ENCODE results near the gene SLC25A41. TPM values are rescaled to one million over a fixed set of nuclear protein-coding genes. Genes with fewer than 3 reads are reported as not detected.

SLC25A41 gene
- polyA plus RNA-seq, 1 donor from 2014 or later = 3.8 TPM

GRCh38 chr19:6476896-6477431 is 43.4 kb upstream of the SLC25A41 start:
- H3K79me2 ChIP-seq (replicated peaks; ENCODE audit: insufficient read depth, low read length) = no peaks in the 10 kb centered on the region
- H3K9ac ChIP-seq (ENCODE audit: low read length) = no peak overlapping the region
- no peak overlapping the region for H2AFZ ChIP-seq (ENCODE audit: low read depth, low read length)
- no peaks in the 10 kb centered on the region for H3K36me3 ChIP-seq (ENCODE audit: insufficient read depth, low read length)
- no peak overlapping the region for H3K4me2 ChIP-seq (ENCODE audit: low read length)
- no peaks in the 10 kb centered on the region for H3F3A ChIP-seq (ENCODE audit: insufficient read depth, low read length, poor library complexity, severe bottlenecking)
- peak overlapping the region; percentile 62 for H3K4me3 ChIP-seq (ENCODE audit: low read length)
- no peaks in the 10 kb centered on the region for H3K9me3 ChIP-seq (ENCODE audit: low read length)
- no peaks in the 10 kb centered on the region for H4K20me1 ChIP-seq (ENCODE audit: insufficient read depth)
- H3K27me3 ChIP-seq (ENCODE audit: insufficient read depth, low read depth, low read length) = peaks cover 17% of the 10 kb centered on the region
- no peak overlapping the region for H3K27ac ChIP-seq (ENCODE audit: low read length)
- TF ChIP-seq POLR2AphosphoS5 (IDR thresholded peaks at IDR 0.05) = no peak
- TF ChIP-seq MXI1 (conservative IDR thresholded peaks at IDR 0.05; ENCODE audit: poor library complexity, severe bottlenecking) = no peak
- H3K9me2 ChIP-seq (ENCODE audit: insufficient read depth, low read length) = no peaks in the 10 kb centered on the region

- peaks cover 17% of the 10 kb centered on the region for H3K27me3 ChIP-seq (ENCODE audit: insufficient read depth, low read depth, low read length)
- H3K79me2 ChIP-seq (replicated peaks; ENCODE audit: insufficient read depth, low read length) = no peaks in the 10 kb centered on the region
- H3K4me3 ChIP-seq (ENCODE audit: low read length) = peak overlapping the region; percentile 62
- H3K36me3 ChIP-seq (ENCODE audit: insufficient read depth, low read length) = no peaks in the 10 kb centered on the region
- no peak overlapping the region for H3K9ac ChIP-seq (ENCODE audit: low read length)
- H3K9me2 ChIP-seq (ENCODE audit: insufficient read depth, low read length) = no peaks in the 10 kb centered on the region
- H4K20me1 ChIP-seq (ENCODE audit: insufficient read depth) = no peaks in the 10 kb centered on the region
- no peak overlapping the region for H3K27ac ChIP-seq (ENCODE audit: low read length)
- TF ChIP-seq TAF1 (IDR thresholded peaks at IDR 0.05; ENCODE audit: low read depth) = no peak
- TF ChIP-seq EP300 (conservative IDR thresholded peaks at IDR 0.05; ENCODE audit: poor library complexity, severe bottlenecking) = no peak
- TF ChIP-seq CTCF (IDR thresholded peaks at IDR 0.05; ENCODE audit: poor library complexity, severe bottlenecking) = no peak
- no peak for TF ChIP-seq POLR2AphosphoS5 (IDR thresholded peaks at IDR 0.05)
- TF ChIP-seq SMC3 (conservative IDR thresholded peaks at IDR 0.05; ENCODE audit: poor library complexity) = no peak
- TF ChIP-seq REST (IDR thresholded peaks at IDR 0.05; ENCODE audit: borderline replicate concordance) = no peak
- TF ChIP-seq EZH2 (IDR thresholded peaks at IDR 0.05; ENCODE audit: borderline replicate concordance, insufficient read depth, low read length, poor library complexity, severe bottlenecking) = no peak
- TF ChIP-seq RAD21 (conservative IDR thresholded peaks at IDR 0.05) = no peak
- TF ChIP-seq MXI1 (conservative IDR thresholded peaks at IDR 0.05; ENCODE audit: poor library complexity, severe bottlenecking) = no peak
- no peaks in the 10 kb centered on the region for H3F3A ChIP-seq (ENCODE audit: insufficient read depth, low read length, poor library complexity, severe bottlenecking)
- no peaks in the 10 kb centered on the region for H3K9me3 ChIP-seq (ENCODE audit: low read length)
- no peak overlapping the region for H3K4me2 ChIP-seq (ENCODE audit: low read length)
- peak overlapping the region; percentile 23 for H2AFZ ChIP-seq (ENCODE audit: low read depth, low read length)
Measured at GRCh38 chr19:6476155-6476895, 42.8 kb upstream of the SLC25A41 start.
